GM23248 (cell line): ENCODE results near the gene ALK.

Experiments used
- EZH2 ChIP-seq: fragments of 200-600 bp; sonication (generic); IDR thresholded peaks from 2 replicates; pipeline ENCODE4 v1.6.1; 2018; ENCODE audit warnings: antibody characterized with exemption, mild to moderate bottlenecking; ENCODE audit not compliant: insufficient read depth, poor library complexity, severe bottlenecking
- EZH2phosphoT487 ChIP-seq: fragments of 200-600 bp; sonication (generic); IDR thresholded peaks from 2 replicates; pipeline ENCODE4 v1.6.1; 2018; ENCODE audit warnings: antibody characterized with exemption, moderate library complexity, mild to moderate bottlenecking, low read depth; ENCODE audit not compliant: insufficient read depth

DNA sequence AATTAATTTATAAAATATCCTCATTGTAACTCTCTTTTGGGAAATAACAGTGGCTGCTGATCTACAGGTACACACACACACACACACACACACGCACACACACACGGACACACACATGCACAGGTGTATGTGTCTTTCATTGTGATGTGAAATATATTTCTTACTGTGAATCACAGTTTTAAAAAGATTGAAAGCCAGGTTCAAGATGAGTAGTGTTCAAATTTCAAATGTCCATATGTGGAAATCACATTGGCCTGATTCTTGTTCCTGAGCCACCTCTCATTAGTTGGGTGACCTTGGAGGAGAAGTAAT, 372.4 kb downstream of the ALK start:
- TF ChIP-seq EZH2phosphoT487 (no peak), EZH2 (no peak)
